Panc1 (cell line): ENCODE results near the gene PFN1. TPM values are rescaled to one million over a fixed set of nuclear protein-coding genes. Genes with fewer than 3 reads are reported as not detected.
A peak's percentile ranks its signal among the peaks of the same experiment; 100 is the strongest.

Source experiments
- ATAC-seq: fragments of 200-7000 bp; cut with Tn5 transposase; 2 replicates; pipeline ENCODE4 v1.9.1; 2020; ENCODE audit warnings: mild to moderate bottlenecking, moderate library complexity
- BruUV-seq: library from RNA; stranded (reverse); fragments of 400-500 nt; replicated peaks from 2 replicates; lab custom pipeline; 2021; lab: Mats Ljungman, UMichigan
- CTCF ChIA-PET: fragments of 300-600 bp; sonication (Branson Sonifier 250); formaldehyde crosslinking; loops from one replicate; lab custom pipeline; 2022; ENCODE audit warnings: antibody characterized with exemption; lab: Charles Lee
- POLR2A ChIA-PET: fragments of 300-600 bp; sonication (Branson Sonifier 250); formaldehyde crosslinking; loops from one replicate; lab custom pipeline; 2022; ENCODE audit warnings: antibody characterized with exemption; lab: Charles Lee
- DNase-seq: peaks from one replicate; pipeline ENCODE4 v3.0.0-alpha.2; 2010; ENCODE audit warnings: low read depth, low spot score
- H3K27ac ChIP-seq: 2 replicates; pipeline ENCODE4 v1.5.1; 2011; ENCODE audit warnings: mild to moderate bottlenecking, low read length, inconsistent platforms
- H3K27me3 ChIP-seq: fragments of 200-500 bp; sonication (Bioruptor generic); 2 replicates; pipeline ENCODE4 v1.6.0; 2014; ENCODE audit warnings: low read length, inconsistent platforms; ENCODE audit not compliant: control insufficient read depth, insufficient read depth
- H3K36me3 ChIP-seq: fragments of 200-500 bp; sonication (Bioruptor generic); 2 replicates; pipeline ENCODE4 v1.5.1; 2014; ENCODE audit warnings: inconsistent platforms, mild to moderate bottlenecking, low read length, moderate library complexity; ENCODE audit not compliant: control insufficient read depth, insufficient read depth
- H3K4me1 ChIP-seq: 2 replicates; pipeline ENCODE4 v1.5.1; 2011; ENCODE audit warnings: inconsistent platforms, mild to moderate bottlenecking, low read length, moderate library complexity; ENCODE audit not compliant: control insufficient read depth, insufficient read depth
- H3K4me3 ChIP-seq, 2 experiments: 2 replicates each; pipeline ENCODE4 v1.5.1; 2011 to 2012; ENCODE audit warnings: low read depth in 2 of 2, low read length in 2 of 2, mild to moderate bottlenecking in 2 of 2, inconsistent platforms in 1 of 2, moderate library complexity in 1 of 2
- H3K9me3 ChIP-seq: fragments of 200-500 bp; sonication (Bioruptor generic); 2 replicates; pipeline ENCODE4 v1.5.1; 2014; ENCODE audit warnings: low read depth, mild to moderate bottlenecking, inconsistent platforms, low read length, moderate library complexity; ENCODE audit not compliant: control insufficient read depth, insufficient read depth
- POLR2AphosphoS5 ChIP-seq: IDR thresholded peaks from 2 replicates; pipeline ENCODE4 v1.6.1; 2012; ENCODE audit warnings: mild to moderate bottlenecking, low read depth, low read length, moderate library complexity
- SIN3A ChIP-seq: IDR thresholded peaks from 2 replicates; pipeline ENCODE4 v1.6.1; 2012; ENCODE audit warnings: low read depth, mild to moderate bottlenecking, low read length, moderate library complexity, borderline replicate concordance; ENCODE audit not compliant: insufficient read depth
- in situ Hi-C: cut with HindIII; loops from 2 replicates; pipeline ENCODE4 v1.10.0; 2016; ENCODE audit warnings: low sequenced_read_pairs, low pct_unique_long_range_greater_than_20kb
- intact Hi-C: fragments of 100-400 bp; cut with micrococcal nuclease; formaldehyde crosslinking; loops from one replicate; pipeline ENCODE4 v1.10.0; 2022; ENCODE audit not compliant: unreplicated experiment
- total RNA-seq: library from RNA; stranded (reverse); gene quantifications from one replicate; pipeline ENCODE4 v1.2.1, GENCODE V29; 2021; ENCODE audit not compliant: unreplicated experiment
- TF ChIP-seq, protein P1 (sequence below), 2 experiments: IDR thresholded peaks; 2 replicates each; pipeline ENCODE4 v1.6.1; 2011 to 2012; ENCODE audit warnings: low read depth in 2 of 2, control low read depth in 1 of 2, low read length in 1 of 2, mild to moderate bottlenecking in 1 of 2, moderate library complexity in 1 of 2; ENCODE audit not compliant: insufficient read depth in 1 of 2
- TF ChIP-seq, protein P2 (sequence below): fragments of 450-650 bp; IDR thresholded peaks from 2 replicates; pipeline ENCODE4 v1.5.1; 2017; ENCODE audit warnings: mild to moderate bottlenecking

The PFN1 gene
- total RNA-seq, 1 experiment from 2014 or later, result 1,074 TPM

DNA sequence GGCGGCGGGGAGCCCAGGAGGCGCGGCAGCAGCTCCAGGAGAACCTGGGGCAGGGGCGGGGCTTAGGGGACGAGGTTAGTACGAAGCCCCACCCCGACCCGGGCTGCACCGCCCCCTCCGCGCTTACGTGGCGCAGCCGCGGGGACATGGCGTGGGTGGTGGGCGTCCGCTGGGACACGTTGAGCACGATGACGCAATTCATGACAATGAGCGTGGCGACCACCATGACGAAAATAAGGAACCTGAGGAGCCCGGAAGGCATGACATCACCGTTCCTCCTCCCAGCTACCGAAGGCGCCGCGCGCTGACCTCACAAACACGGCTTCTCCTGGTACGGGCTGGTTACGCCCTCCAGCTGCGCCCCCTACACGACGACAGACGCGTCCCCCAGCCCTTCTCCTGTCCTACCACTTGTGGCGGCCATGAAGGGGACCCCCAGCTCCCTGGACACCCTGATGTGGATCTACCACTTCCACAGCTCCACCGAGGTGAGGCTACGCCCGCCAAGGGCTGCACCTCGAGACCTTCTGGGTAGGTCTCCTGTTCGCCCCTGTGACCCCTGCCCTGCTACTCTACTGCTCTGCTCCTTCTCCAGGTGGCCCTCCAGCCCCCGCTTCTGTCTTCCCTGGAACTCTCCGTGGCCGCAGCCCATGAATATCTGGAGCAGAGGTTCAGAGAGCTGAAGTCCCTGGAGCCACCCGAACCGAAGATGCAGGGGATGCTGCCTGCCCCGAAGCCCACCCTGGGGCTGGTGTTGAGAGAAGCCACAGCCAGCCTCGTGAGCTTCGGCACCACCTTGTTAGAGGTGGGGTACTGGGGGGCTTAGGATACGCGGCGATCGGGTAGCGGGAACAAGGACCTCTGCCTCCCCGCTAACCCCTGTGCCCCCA is 48.7 kb downstream of the PFN1 start, which contains the start of gene C17orf107:
TSS of gene C17orf107 (plus strand) at position 196 of the 890 bp plus-strand sequence. CDS start at position 423, 227 bp downstream.
- CTCF ChIA-PET, result interaction anchor here (0.5 to 0.8 kb wide), 2 partner anchors 9 to 156 kb away, joined by 4 to 7 read pairs; no protein-coding TSS in a partner anchor
- POLR2A ChIA-PET, result no interaction called here
- in situ Hi-C loops, result no loop called here

DNA sequence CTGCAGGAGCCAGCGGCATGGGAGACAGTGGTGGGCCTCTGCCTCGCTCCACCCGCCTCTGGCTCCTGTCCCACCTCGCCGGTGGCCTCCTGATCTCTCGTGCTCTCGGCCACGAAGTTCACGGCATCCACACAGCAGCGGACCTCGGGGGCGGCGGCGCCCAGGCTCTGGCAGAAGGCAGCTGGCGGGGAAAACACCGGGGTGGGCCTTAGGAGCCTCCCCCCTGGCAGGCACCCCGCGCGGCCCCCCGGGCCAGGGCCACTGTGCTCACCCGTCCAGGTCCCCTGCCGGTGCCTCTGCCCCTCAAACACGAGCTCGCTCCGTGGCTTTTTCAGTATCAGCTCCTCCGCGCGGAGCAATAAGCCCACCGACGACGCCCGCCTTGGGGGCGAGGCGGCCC is 49.4 kb downstream of the PFN1 start:
- no peak for TF ChIP-seq POLR2AphosphoS5
- no peak for TF ChIP-seq SIN3A
- TF ChIP-seq, protein P1, sequence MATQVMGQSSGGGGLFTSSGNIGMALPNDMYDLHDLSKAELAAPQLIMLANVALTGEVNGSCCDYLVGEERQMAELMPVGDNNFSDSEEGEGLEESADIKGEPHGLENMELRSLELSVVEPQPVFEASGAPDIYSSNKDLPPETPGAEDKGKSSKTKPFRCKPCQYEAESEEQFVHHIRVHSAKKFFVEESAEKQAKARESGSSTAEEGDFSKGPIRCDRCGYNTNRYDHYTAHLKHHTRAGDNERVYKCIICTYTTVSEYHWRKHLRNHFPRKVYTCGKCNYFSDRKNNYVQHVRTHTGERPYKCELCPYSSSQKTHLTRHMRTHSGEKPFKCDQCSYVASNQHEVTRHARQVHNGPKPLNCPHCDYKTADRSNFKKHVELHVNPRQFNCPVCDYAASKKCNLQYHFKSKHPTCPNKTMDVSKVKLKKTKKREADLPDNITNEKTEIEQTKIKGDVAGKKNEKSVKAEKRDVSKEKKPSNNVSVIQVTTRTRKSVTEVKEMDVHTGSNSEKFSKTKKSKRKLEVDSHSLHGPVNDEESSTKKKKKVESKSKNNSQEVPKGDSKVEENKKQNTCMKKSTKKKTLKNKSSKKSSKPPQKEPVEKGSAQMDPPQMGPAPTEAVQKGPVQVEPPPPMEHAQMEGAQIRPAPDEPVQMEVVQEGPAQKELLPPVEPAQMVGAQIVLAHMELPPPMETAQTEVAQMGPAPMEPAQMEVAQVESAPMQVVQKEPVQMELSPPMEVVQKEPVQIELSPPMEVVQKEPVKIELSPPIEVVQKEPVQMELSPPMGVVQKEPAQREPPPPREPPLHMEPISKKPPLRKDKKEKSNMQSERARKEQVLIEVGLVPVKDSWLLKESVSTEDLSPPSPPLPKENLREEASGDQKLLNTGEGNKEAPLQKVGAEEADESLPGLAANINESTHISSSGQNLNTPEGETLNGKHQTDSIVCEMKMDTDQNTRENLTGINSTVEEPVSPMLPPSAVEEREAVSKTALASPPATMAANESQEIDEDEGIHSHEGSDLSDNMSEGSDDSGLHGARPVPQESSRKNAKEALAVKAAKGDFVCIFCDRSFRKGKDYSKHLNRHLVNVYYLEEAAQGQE (IDR thresholded peaks at IDR 0.05; ENCODE audit: insufficient read depth in 1 of 2, low read depth in 2 of 2, low read length in 1 of 2), result no peak
- TF ChIP-seq, protein P2, sequence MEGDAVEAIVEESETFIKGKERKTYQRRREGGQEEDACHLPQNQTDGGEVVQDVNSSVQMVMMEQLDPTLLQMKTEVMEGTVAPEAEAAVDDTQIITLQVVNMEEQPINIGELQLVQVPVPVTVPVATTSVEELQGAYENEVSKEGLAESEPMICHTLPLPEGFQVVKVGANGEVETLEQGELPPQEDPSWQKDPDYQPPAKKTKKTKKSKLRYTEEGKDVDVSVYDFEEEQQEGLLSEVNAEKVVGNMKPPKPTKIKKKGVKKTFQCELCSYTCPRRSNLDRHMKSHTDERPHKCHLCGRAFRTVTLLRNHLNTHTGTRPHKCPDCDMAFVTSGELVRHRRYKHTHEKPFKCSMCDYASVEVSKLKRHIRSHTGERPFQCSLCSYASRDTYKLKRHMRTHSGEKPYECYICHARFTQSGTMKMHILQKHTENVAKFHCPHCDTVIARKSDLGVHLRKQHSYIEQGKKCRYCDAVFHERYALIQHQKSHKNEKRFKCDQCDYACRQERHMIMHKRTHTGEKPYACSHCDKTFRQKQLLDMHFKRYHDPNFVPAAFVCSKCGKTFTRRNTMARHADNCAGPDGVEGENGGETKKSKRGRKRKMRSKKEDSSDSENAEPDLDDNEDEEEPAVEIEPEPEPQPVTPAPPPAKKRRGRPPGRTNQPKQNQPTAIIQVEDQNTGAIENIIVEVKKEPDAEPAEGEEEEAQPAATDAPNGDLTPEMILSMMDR, result no peak
- POLR2A ChIA-PET, result no interaction called here
- Histone ChIP-seq H3K36me3 (no peaks in the 10 kb centered on the region), H3K4me3 (peak overlapping the region; percentile 44 to 61), H3K9me3 (no peaks in the 10 kb centered on the region), H3K27me3 (no peaks in the 10 kb centered on the region), H3K27ac (no peak overlapping the region), H3K4me1 (no peaks in the 10 kb centered on the region; the same call in 1 of the 2 replicates)
- ATAC-seq, result no peak
- CTCF ChIA-PET, result interaction anchor here (0.8 kb wide), 1 partner anchor 10 kb away, joined by 4 read pairs; no protein-coding TSS in a partner anchor
- intact Hi-C loops, result no loop called here
- BruUV-seq, result no TSS peak
- DNase-seq, result no peak
- in situ Hi-C loops, result no loop called here

More for the DNA sequence above, 48.7 kb downstream of the PFN1 start, which contains the start of gene C17orf107:
- Histone ChIP-seq H3K36me3 (no peaks in the 10 kb centered on the region), H3K9me3 (no peaks in the 10 kb centered on the region), H3K27ac (peak within 1 kb of the TSS; percentile 54; the same call in 1 of the 2 replicates), H3K27me3 (no peaks in the 10 kb centered on the region), H3K4me1 (no peaks in the 10 kb centered on the region; the same call in 1 of the 2 replicates), H3K4me3 (peak within 1 kb of the TSS; percentile 44 to 61)
- intact Hi-C loops, result no loop called here
- DNase-seq (no peak), ATAC-seq (peak; percentile 81)
- no TSS peak for BruUV-seq
- TF ChIP-seq SIN3A (0 out of 2 replicates have a peak, but pooled peaks have one; percentile 48), POLR2AphosphoS5 (no peak)

DNA sequence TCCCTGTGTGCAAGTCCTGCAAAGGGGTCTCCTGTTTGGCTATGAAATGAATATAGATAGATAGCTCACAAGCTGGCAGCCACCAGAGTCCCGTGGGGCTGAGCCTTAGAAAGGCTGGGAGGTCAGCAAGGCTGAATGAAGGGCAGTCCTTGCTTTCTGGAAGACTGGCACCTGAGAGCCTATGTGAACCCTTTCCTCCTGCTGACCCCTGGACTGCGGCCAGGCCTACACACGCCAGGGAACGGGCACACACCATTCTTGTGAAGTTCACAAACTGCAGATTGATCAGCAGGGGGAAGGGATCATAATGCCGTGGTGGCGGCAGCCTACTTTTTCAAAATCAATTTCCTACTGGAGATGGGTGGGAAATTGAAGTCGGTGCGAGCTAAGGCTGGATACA is 50.0 kb downstream of the PFN1 start:
- no TSS peak for BruUV-seq

More for the DNA sequence above, 50.0 kb downstream of the PFN1 start:
- intact Hi-C loops, result no loop called here
- no peak overlapping the region for H3K4me3 ChIP-seq
- CTCF ChIA-PET, result no interaction called here
- TF ChIP-seq, protein P1 (IDR thresholded peaks at IDR 0.05; ENCODE audit: insufficient read depth in 1 of 2, low read depth in 2 of 2, low read length in 1 of 2), result no peak
- TF ChIP-seq, protein P2, result no peak
- TF ChIP-seq POLR2AphosphoS5, result no peak
- TF ChIP-seq SIN3A, result no peak
- H3K9me3 ChIP-seq, result no peaks in the 10 kb centered on the region
- no peaks in the 10 kb centered on the region for H3K36me3 ChIP-seq
- no peaks in the 10 kb centered on the region for H3K27me3 ChIP-seq
- no peak overlapping the region for H3K27ac ChIP-seq
- no peaks in the 10 kb centered on the region; the same call in 1 of the 2 replicates for H3K4me1 ChIP-seq
- in situ Hi-C loops, result no loop called here
- ATAC-seq (no peak), DNase-seq (no peak)
- POLR2A ChIA-PET, result no interaction called here
